ENCODE data around the gene MYH9. TPM values are rescaled to one million over a fixed set of nuclear protein-coding genes. Genes with fewer than 3 reads are reported as not detected.
A peak's percentile ranks its signal among the peaks of the same experiment; 100 is the strongest.

MYH9 gene
- total and polyA plus RNA-seq, 2 donors (not counting 1 experiment from before 2014, with no cell fraction given) = 108 to 554 TPM

DNA sequence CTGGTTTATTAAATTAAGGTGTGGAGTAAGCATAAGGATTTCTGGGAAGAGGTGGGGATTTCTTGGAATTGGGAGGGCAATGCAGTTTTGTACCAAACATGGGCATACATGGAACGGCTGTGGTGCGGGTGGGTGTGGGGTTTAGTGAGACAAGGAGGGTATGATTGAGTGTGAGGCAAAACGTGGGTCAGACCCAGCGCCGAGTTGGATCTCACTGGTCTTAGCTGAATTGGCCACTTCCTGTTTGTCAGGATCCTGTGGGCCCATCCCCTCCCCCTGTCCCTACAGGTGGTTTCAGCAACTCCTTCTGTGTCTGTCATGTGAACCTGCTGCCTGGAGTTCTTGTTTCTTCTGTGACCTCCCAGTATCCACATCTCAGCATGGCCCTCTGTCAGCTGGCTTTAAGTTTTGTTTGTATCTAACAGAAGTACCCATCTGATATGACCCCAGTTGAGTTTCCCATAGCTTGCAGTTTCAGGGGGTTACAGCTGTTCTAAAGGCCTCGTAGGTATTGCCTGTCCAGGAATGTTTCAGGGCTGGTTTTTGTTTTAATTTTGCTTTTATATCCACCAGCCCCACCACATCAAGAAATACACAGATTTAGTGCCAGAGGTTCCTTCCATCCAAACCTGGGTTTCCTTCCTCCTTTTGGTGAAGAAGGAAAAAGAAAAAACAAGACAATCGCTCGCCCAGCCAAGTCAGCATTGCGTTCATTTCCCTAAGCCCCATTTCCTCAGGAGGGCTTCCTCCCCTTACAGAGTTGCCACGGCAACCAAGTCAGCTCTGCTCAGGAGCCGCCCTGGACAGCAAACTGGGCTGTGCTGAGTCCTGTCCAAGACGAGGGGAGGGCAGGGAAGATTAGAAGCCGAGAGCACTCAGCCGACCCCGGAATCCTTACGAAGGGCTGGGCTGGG, 128.8 kb downstream of the MYH9 start:
- ATAC-seq (ENCODE audit: low read depth) = no peak
- no peak overlapping the region for H2AFZ ChIP-seq (ENCODE audit: insufficient read depth, low read depth, low read length, poor library complexity, severe bottlenecking)

More for the DNA sequence above, 128.8 kb downstream of the MYH9 start:
- Histone ChIP-seq H3K4me2 (replicated peaks; ENCODE audit: low read depth, low read length, poor library complexity, severe bottlenecking) (no peak overlapping the region), H4K20me1 (ENCODE audit: control insufficient read depth, insufficient read depth, low read length, poor library complexity, severe bottlenecking) (no peaks in the 10 kb centered on the region), H3K79me2 (ENCODE audit: control insufficient read depth, insufficient read depth, low read length) (peaks cover 3% of the 10 kb centered on the region), H3K9ac (ENCODE audit: low read length) (no peak overlapping the region), H3K27ac (ENCODE audit: low read length in 2 of 2) (no peak overlapping the region), H3K4me1 (ENCODE audit: control insufficient read depth in 2 of 2, insufficient read depth in 2 of 2, low read length in 2 of 2) (peaks cover 5 to 12% of the 10 kb centered on the region in 2 donors), H3K4me3 (ENCODE audit: control extremely low read depth in 1 of 5, extremely low read depth in 1 of 5, insufficient read depth in 1 of 5, low read depth in 2 of 5, low read length in 4 of 5) (no peak overlapping the region), H3K9me3 (ENCODE audit: control extremely low read depth in 1 of 3, control insufficient read depth in 2 of 3, insufficient read depth in 1 of 3, low read length in 2 of 3) (no peaks in the 10 kb centered on the region), H3K27me3 (replicated peaks in 1 of 4; ENCODE audit: control extremely low read depth in 1 of 4, control insufficient read depth in 3 of 4, insufficient read depth in 4 of 4, low read length in 3 of 4) (no peaks in the 10 kb centered on the region), H3K36me3 (replicated peaks in 1 of 2; ENCODE audit: control extremely low read depth in 1 of 2, control insufficient read depth in 1 of 2, extremely low read depth in 1 of 2, insufficient read depth in 2 of 2, low read length in 1 of 2) (peaks cover 0 to 21% of the 10 kb centered on the region in 2 experiments)
- 52% methylated on average over 8 of the region's 16 CpGs for WGBS (ENCODE audit: insufficient coverage)
- POLR2A ChIA-PET = no interaction called here
- no peak for DNase-seq
- intact Hi-C loops (cut with micrococcal nuclease) = no loop called here
- CTCF ChIA-PET = interaction anchor here (1.8 kb wide), 1 partner anchor 64 kb away, joined by 5 read pairs; no protein-coding TSS in a partner anchor
- TF ChIP-seq EZH2 (IDR thresholded peaks at IDR 0.05; ENCODE audit: borderline replicate concordance, insufficient read depth, low read depth, low read length, poor library complexity, severe bottlenecking) (no peak), CTCF (IDR thresholded peaks at IDR 0.05) (no peak)
- Mint-ChIP-seq H3K9me3 (ENCODE audit: insufficient read depth) (no peaks in the 10 kb centered on the region), H3K27ac (peak overlapping the region; percentile 46), H3K4me1 (peaks cover 22% of the 10 kb centered on the region), H3K4me3 (no peak overlapping the region), H3K27me3 (no peaks in the 10 kb centered on the region)
